Lower leg skin (tissue), 3 donors: ENCODE measurements around the gene TRIM15.

Experiments
- POLR2A ChIP-seq, 2 donors: fragments of 450-650 bp; IDR thresholded peaks; one replicate each; pipeline ENCODE4 v1.6.1; 2016 to 2017; ENCODE audit warnings: antibody characterized with exemption in 2 of 2, mild to moderate bottlenecking in 1 of 2, moderate library complexity in 1 of 2
- TF ChIP-seq, protein P1 (sequence below), 3 donors: fragments of 450-650 bp; IDR thresholded peaks; one replicate each; pipeline ENCODE4 v1.5.1; 2016; ENCODE audit warnings: antibody characterized with exemption in 3 of 3, mild to moderate bottlenecking in 3 of 3, moderate library complexity in 2 of 3

DNA sequence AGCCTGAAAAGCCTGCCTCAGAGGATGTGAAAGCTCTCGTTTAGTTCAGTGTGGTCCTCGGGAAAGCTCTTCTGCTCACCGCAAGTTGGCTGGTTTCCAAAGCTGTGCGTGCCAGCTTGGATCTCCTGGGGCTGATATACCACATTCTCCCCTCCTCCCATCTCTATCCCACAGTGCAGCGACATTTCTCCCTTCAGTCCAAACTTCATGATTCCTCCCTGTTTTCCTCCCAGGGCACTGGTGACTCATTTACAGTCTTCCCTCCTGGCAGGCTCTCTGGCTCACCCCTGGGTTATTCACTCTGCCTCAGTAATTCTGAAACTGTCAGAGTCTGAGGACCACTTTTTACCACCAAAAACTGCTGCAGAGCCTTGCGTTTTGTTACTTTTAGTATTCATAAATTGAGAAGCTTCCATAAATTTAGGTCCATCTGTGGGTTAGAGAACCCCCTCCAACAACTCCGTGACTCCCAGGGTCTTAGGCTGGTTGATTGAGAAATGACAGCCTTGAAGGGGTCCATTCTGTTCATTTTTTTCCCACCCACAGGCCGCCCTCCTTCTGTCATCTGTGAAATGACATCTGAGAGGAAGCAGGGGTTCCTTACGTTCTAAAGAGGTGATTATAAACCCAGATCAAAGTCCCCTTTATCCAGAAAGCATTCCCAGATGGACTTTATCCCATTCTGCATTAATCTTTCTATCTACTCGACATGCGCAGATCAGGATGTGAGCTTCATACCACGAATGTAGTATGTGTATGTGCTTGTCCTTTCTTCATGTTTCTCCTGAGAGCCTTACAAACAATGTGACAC is 8.4 kb upstream of the TRIM15 start:
- TF ChIP-seq, protein P1, sequence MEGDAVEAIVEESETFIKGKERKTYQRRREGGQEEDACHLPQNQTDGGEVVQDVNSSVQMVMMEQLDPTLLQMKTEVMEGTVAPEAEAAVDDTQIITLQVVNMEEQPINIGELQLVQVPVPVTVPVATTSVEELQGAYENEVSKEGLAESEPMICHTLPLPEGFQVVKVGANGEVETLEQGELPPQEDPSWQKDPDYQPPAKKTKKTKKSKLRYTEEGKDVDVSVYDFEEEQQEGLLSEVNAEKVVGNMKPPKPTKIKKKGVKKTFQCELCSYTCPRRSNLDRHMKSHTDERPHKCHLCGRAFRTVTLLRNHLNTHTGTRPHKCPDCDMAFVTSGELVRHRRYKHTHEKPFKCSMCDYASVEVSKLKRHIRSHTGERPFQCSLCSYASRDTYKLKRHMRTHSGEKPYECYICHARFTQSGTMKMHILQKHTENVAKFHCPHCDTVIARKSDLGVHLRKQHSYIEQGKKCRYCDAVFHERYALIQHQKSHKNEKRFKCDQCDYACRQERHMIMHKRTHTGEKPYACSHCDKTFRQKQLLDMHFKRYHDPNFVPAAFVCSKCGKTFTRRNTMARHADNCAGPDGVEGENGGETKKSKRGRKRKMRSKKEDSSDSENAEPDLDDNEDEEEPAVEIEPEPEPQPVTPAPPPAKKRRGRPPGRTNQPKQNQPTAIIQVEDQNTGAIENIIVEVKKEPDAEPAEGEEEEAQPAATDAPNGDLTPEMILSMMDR (IDR thresholded peaks at IDR 0.05), result no peak
- no peak for TF ChIP-seq POLR2A (IDR thresholded peaks at IDR 0.05)
